HEK293T (cell line): ENCODE results near the gene OSBPL8.

Experiments used
- BHLHE40 ChIP-seq: fragments of 450-650 bp; IDR thresholded peaks from 2 replicates; pipeline ENCODE4 v1.6.1; 2016; ENCODE audit warnings: mild to moderate bottlenecking, moderate library complexity, borderline replicate concordance
- ELF4 ChIP-seq: fragments of 450-650 bp; IDR thresholded peaks from 2 replicates; pipeline ENCODE4 v1.6.1; 2017; ENCODE audit warnings: antibody characterized with exemption
- FOXA1 ChIP-seq: fragments of 450-650 bp; IDR thresholded peaks from 2 replicates; pipeline ENCODE4 v1.6.1; 2016; ENCODE audit warnings: mild to moderate bottlenecking
- FOXM1 ChIP-seq: fragments of 450-650 bp; IDR thresholded peaks from 2 replicates; pipeline ENCODE4 v1.6.1; 2017; ENCODE audit warnings: mild to moderate bottlenecking, borderline replicate concordance
- HDGF ChIP-seq: fragments of 450-650 bp; IDR thresholded peaks from 2 replicates; pipeline ENCODE4 v1.6.1; 2017; ENCODE audit warnings: antibody characterized with exemption, borderline replicate concordance
- L3MBTL2 ChIP-seq: fragments of 450-650 bp; conservative IDR thresholded peaks from 2 replicates; pipeline ENCODE4 v1.6.1; 2016; ENCODE audit warnings: mild to moderate bottlenecking
- LEF1 ChIP-seq: fragments of 450-650 bp; IDR thresholded peaks from 2 replicates; pipeline ENCODE4 v1.6.1; 2017; ENCODE audit warnings: mild to moderate bottlenecking, borderline replicate concordance
- NFRKB ChIP-seq: fragments of 450-650 bp; IDR thresholded peaks from 2 replicates; pipeline ENCODE4 v1.6.1; 2016; ENCODE audit warnings: mild to moderate bottlenecking, moderate library complexity
- SP1 ChIP-seq: fragments of 450-650 bp; IDR thresholded peaks from 2 replicates; pipeline ENCODE4 v1.6.1; 2017
- SUZ12 ChIP-seq: fragments of 450-650 bp; IDR thresholded peaks from 2 replicates; pipeline ENCODE4 v1.6.1; 2016; ENCODE audit warnings: mild to moderate bottlenecking
- ZNF384 ChIP-seq: fragments of 450-650 bp; IDR thresholded peaks from 2 replicates; pipeline ENCODE4 v1.6.1; 2016

DNA sequence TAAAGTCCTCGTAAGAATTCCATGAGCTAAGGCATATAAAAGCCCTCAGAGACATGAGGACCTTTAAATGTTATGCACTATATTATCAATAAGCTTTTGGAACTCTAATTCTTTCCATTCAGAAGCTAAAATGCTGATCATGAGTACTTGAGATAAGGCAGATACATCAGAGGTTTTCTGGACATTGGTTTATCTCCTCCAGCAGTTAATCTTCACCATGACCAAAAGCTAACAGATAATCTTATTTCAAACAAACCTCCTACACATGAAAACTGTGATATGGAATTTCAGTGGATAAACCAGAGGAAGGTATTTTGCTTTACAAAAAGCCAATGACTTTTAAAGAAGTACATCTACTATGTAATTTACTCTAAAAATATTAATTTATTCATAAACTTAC, 113.5 kb downstream of the OSBPL8 start:
- TF ChIP-seq HDGF: no peak
- no peak for TF ChIP-seq SUZ12
- TF ChIP-seq ZNF384: no peak
- no peak for TF ChIP-seq FOXA1
- TF ChIP-seq SP1: no peak
- no peak for TF ChIP-seq BHLHE40
- TF ChIP-seq FOXM1: no peak
- no peak for TF ChIP-seq NFRKB
- no peak for TF ChIP-seq LEF1
- no peak for TF ChIP-seq ELF4
- TF ChIP-seq L3MBTL2: no peak
